Mucosa of descending colon (tissue), 3 donors: ENCODE results near the gene HIBCH. TPM values are rescaled to one million over a fixed set of nuclear protein-coding genes. Genes with fewer than 3 reads are reported as not detected.
A peak's percentile ranks its signal among the peaks of the same experiment; 100 is the strongest.
"Not testable (repeated sequence)": the region's sequence is repeated elsewhere in the genome, so short reads cannot be mapped to it uniquely, and the experiment has no call there.

Experiments
- ATAC-seq: fragments of 200-7000 bp; cut with Tn5 transposase; one replicate; pipeline ENCODE4 v1.9.1; 2020; ENCODE audit warnings: mild to moderate bottlenecking, moderate library complexity
- DNase-seq, 3 donors: peaks; one replicate each; pipeline ENCODE4 v3.0.0-alpha.2; 2020
- H3K36me3 ChIP-seq: fragments of 200-600 bp; one replicate; pipeline ENCODE4 v1.8.0; 2021; ENCODE audit warnings: low read depth, mild to moderate bottlenecking
- H3K4me1 ChIP-seq: fragments of 200-600 bp; one replicate; pipeline ENCODE4 v1.8.0; 2021; ENCODE audit warnings: low read depth, mild to moderate bottlenecking
- H3K4me3 ChIP-seq: fragments of 200-600 bp; one replicate; pipeline ENCODE4 v1.8.0; 2021; ENCODE audit warnings: mild to moderate bottlenecking
- H3K9me3 ChIP-seq: fragments of 200-600 bp; one replicate; pipeline ENCODE4 v1.8.0; 2021; ENCODE audit warnings: mild to moderate bottlenecking
- CTCF ChIP-seq: fragments of 200-600 bp; IDR thresholded peaks from one replicate; pipeline ENCODE4 v1.8.0; 2022; ENCODE audit warnings: antibody characterized with exemption, mild to moderate bottlenecking
- intact Hi-C, 2 donors: fragments of 100-400 bp; cut with DNase I in 1 of 2; cut with micrococcal nuclease in 1 of 2; formaldehyde crosslinking; loops; one replicate each; pipeline versions ENCODE4 v1.11.0 to v1.11.1; 2022; cut with DNase I, micrococcal nuclease
- total RNA-seq, 3 donors: library from RNA; stranded (reverse); fragmentation: NEBNext Ultra II Directional in 2 of 3; extraction: Animal tissue kit (Norgen Biotek cat#: 25700) in 2 of 3; gene quantifications; one replicate each; pipeline versions ENCODE4 v1.2.1 to v1.2.4, GENCODE V29; 2021 to 2023
- donor health status: DM: no; HTN: no; CAD: no; lungs with moderate emphysema.
- donor health status: DM: no; HTN: no; CAD: no.
- donor health status: DM: no; HTN: yes; CAD: no.

The HIBCH gene
- total RNA-seq, 3 donors from 2014 or later = 46.5 to 79.3 (median 46.7) TPM

GRCh38 chr2:190340369-190340768 is 20.7 kb upstream of the HIBCH start:
- H3K36me3 ChIP-seq = no peaks in the 10 kb centered on the region
- H3K9me3 ChIP-seq = no peaks in the 10 kb centered on the region
- intact Hi-C loops = no loop called here
- H3K4me1 ChIP-seq = peaks cover 12% of the 10 kb centered on the region
- no peak for DNase-seq
- ATAC-seq = no peak
- TF ChIP-seq CTCF = no peak
- no peak overlapping the region for H3K4me3 ChIP-seq

GRCh38 chr2:190339394-190339793 is 19.8 kb upstream of the HIBCH start:
- no peak for DNase-seq
- Histone ChIP-seq H3K4me3 (no peak overlapping the region), H3K4me1 (peaks cover 7% of the 10 kb centered on the region), H3K36me3 (no peaks in the 10 kb centered on the region), H3K9me3 (no peaks in the 10 kb centered on the region)
- no peak for ATAC-seq
- TF ChIP-seq CTCF = no peak
- intact Hi-C loops = no loop called here

- no peaks in the 10 kb centered on the region for H3K9me3 ChIP-seq
- no peak overlapping the region for H3K4me3 ChIP-seq
- intact Hi-C loops = no loop called here
- TF ChIP-seq CTCF = no peak
- no peak for ATAC-seq
- peaks cover 5% of the 10 kb centered on the region for H3K4me1 ChIP-seq
- H3K36me3 ChIP-seq = no peaks in the 10 kb centered on the region
- no peak for DNase-seq
These were observed 18.8 kb upstream of the HIBCH start for GRCh38 chr2:190338453-190338852.

GRCh38 chr2:190336420-190336819 is 16.8 kb upstream of the HIBCH start:
- Histone ChIP-seq H3K4me1 (peaks cover 5% of the 10 kb centered on the region), H3K9me3 (no peaks in the 10 kb centered on the region), H3K4me3 (no peak overlapping the region), H3K36me3 (no peaks in the 10 kb centered on the region)
- DNase-seq (no peak), ATAC-seq (no peak)
- intact Hi-C loops = no loop called here
- TF ChIP-seq CTCF = no peak

GRCh38 chr2:190335584-190335983 is 16.0 kb upstream of the HIBCH start:
- H3K4me3 ChIP-seq, H3K4me1 ChIP-seq, H3K36me3 ChIP-seq, ATAC-seq, DNase-seq, intact Hi-C loops, H3K9me3 ChIP-seq: not testable (repeated sequence)

- TF ChIP-seq CTCF = no peak
- Histone ChIP-seq H3K4me3 (no peak overlapping the region), H3K36me3 (no peaks in the 10 kb centered on the region), H3K9me3 (no peaks in the 10 kb centered on the region), H3K4me1 (peaks cover 5% of the 10 kb centered on the region)
- intact Hi-C loops = no loop called here
- DNase-seq = no peak
- ATAC-seq = peak; percentile 28
These were observed 15.6 kb upstream of the HIBCH start for GRCh38 chr2:190335225-190335559.
